Measurements from ENCODE around the gene KCTD1. TPM values are rescaled to one million over a fixed set of nuclear protein-coding genes. Genes with fewer than 3 reads are reported as not detected.

KCTD1 gene
- total RNA-seq, 3 donors from 2014 or later (not counting 1 experiment from before 2014, with no cell fraction given), result 3.8 to 5.8 (median 5.7) TPM

- intact Hi-C loops (cut with micrococcal nuclease), result no loop called here
- H3K27ac ChIP-seq (ENCODE audit: low read length), result no peak overlapping the region
- no peak for TF ChIP-seq CTCF (IDR thresholded peaks at IDR 0.05)
- no peak overlapping the region for H3K4me3 ChIP-seq (ENCODE audit: low read length)
- H3K9me3 ChIP-seq (ENCODE audit: control insufficient read depth, insufficient read depth, low read length), result no peaks in the 10 kb centered on the region
- H3K4me1 ChIP-seq (ENCODE audit: control insufficient read depth, insufficient read depth, low read length), result no peaks in the 10 kb centered on the region
- H3K27ac Mint-ChIP-seq, result no peak overlapping the region
- WGBS (ENCODE audit: insufficient coverage), result 100% methylated on average over 1 of the region's 3 CpGs
- no peaks in the 10 kb centered on the region for H3K27me3 Mint-ChIP-seq (ENCODE audit: low read depth in 2 of 2)
- H3K27me3 ChIP-seq (ENCODE audit: control insufficient read depth, insufficient read depth, low read length), result no peaks in the 10 kb centered on the region
- no peaks in the 10 kb centered on the region for H3K9me3 Mint-ChIP-seq
- DNase-seq (no peak), ATAC-seq (no peak)
- H3K4me1 Mint-ChIP-seq, result no peaks in the 10 kb centered on the region
- H3K4me3 Mint-ChIP-seq, result no peak overlapping the region
- H3K36me3 ChIP-seq (ENCODE audit: control insufficient read depth, insufficient read depth, low read length), result no peaks in the 10 kb centered on the region
- no peaks in the 10 kb centered on the region for H3K36me3 Mint-ChIP-seq
These were observed 38.0 kb downstream of the KCTD1 start for GRCh38 chr18:26510337-26510736.

GRCh38 chr18:26506012-26506411, 42.3 kb downstream of the KCTD1 start:
- Mint-ChIP-seq H3K4me1 (no peaks in the 10 kb centered on the region), H3K36me3 (no peaks in the 10 kb centered on the region), H3K27me3 (ENCODE audit: low read depth in 2 of 2) (no peaks in the 10 kb centered on the region), H3K27ac (no peak overlapping the region), H3K9me3 (no peaks in the 10 kb centered on the region), H3K4me3 (no peak overlapping the region)
- Histone ChIP-seq H3K9me3 (ENCODE audit: control insufficient read depth, insufficient read depth, low read length) (no peaks in the 10 kb centered on the region), H3K4me1 (ENCODE audit: control insufficient read depth, insufficient read depth, low read length) (no peaks in the 10 kb centered on the region), H3K4me3 (ENCODE audit: low read length) (no peak overlapping the region), H3K27ac (ENCODE audit: low read length) (no peak overlapping the region), H3K27me3 (ENCODE audit: control insufficient read depth, insufficient read depth, low read length) (no peaks in the 10 kb centered on the region), H3K36me3 (ENCODE audit: control insufficient read depth, insufficient read depth, low read length) (no peaks in the 10 kb centered on the region)
- intact Hi-C loops (cut with micrococcal nuclease), result no loop called here
- no peak for ATAC-seq
- no peak for DNase-seq
- no peak for TF ChIP-seq CTCF (IDR thresholded peaks at IDR 0.05)
- 89% methylated on average over 6 of the region's 8 CpGs for WGBS (ENCODE audit: insufficient coverage)

- WGBS (ENCODE audit: insufficient coverage), result 97% methylated on average over 2 of the region's 3 CpGs
- H3K4me1 Mint-ChIP-seq, result no peaks in the 10 kb centered on the region
These were observed 43.5 kb downstream of the KCTD1 start for GRCh38 chr18:26504831-26505230.

More at GRCh38 chr18:26504831-26505230, 43.5 kb downstream of the KCTD1 start:
- H3K27ac Mint-ChIP-seq, result no peak overlapping the region
- ATAC-seq (no peak), DNase-seq (no peak)
- Histone ChIP-seq H3K36me3 (ENCODE audit: control insufficient read depth, insufficient read depth, low read length) (no peaks in the 10 kb centered on the region), H3K27ac (ENCODE audit: low read length) (no peak overlapping the region), H3K9me3 (ENCODE audit: control insufficient read depth, insufficient read depth, low read length) (no peaks in the 10 kb centered on the region), H3K4me3 (ENCODE audit: low read length) (no peak overlapping the region), H3K4me1 (ENCODE audit: control insufficient read depth, insufficient read depth, low read length) (no peaks in the 10 kb centered on the region), H3K27me3 (ENCODE audit: control insufficient read depth, insufficient read depth, low read length) (no peaks in the 10 kb centered on the region)
- no peak for TF ChIP-seq CTCF (IDR thresholded peaks at IDR 0.05)
- no peaks in the 10 kb centered on the region for H3K36me3 Mint-ChIP-seq
- H3K27me3 Mint-ChIP-seq (ENCODE audit: low read depth in 2 of 2), result no peaks in the 10 kb centered on the region
- H3K4me3 Mint-ChIP-seq, result no peak overlapping the region
- no peaks in the 10 kb centered on the region for H3K9me3 Mint-ChIP-seq
- intact Hi-C loops (cut with micrococcal nuclease), result no loop called here
